ENCODE measurements around the gene RNF157. TPM values are rescaled to one million over a fixed set of nuclear protein-coding genes. Genes with fewer than 3 reads are reported as not detected.

The RNF157 gene
- total RNA-seq, 1 donor from 2014 or later, result 18.7 TPM

DNA sequence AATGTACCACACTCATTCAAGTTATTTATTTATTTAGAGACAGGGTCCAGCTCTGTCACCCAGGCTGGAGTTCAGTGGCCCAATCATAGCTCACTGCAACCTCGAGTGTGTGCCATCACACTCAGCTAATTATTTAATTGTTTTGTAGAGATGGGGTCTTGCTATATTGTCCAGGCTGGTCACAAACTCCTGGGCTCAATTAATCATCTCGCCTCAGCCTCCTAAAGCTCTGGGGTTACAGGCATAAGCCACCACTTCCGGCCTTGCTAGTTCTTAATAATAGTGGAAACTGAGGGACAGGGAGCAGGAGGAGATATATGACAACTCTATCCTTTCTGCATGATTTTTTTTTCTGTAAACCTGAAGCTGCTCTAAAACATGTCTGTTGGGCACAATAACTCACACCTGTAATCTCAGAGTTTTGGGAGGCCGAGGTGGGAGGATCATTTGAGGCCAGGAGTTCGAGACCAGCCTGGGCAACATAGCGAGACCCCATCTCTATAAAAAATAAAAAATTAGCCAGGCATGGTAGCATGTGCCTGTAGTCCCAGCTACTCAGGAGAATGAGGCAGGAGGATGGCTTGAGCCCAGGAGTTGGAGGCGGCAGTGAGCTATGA, 125.0 kb downstream of the RNF157 start:
- Mint-ChIP-seq H3K9me3 (ENCODE audit: unreplicated experiment) (no peaks in the 10 kb centered on the region), H3K27ac (ENCODE audit: unreplicated experiment) (no peak overlapping the region), H3K36me3 (ENCODE audit: low read depth, unreplicated experiment) (no peaks in the 10 kb centered on the region), H3K4me3 (ENCODE audit: unreplicated experiment) (no peak overlapping the region), H3K4me1 (ENCODE audit: unreplicated experiment) (no peaks in the 10 kb centered on the region), H3K27me3 (ENCODE audit: unreplicated experiment) (peaks cover 3% of the 10 kb centered on the region)
- TF ChIP-seq, protein P1, sequence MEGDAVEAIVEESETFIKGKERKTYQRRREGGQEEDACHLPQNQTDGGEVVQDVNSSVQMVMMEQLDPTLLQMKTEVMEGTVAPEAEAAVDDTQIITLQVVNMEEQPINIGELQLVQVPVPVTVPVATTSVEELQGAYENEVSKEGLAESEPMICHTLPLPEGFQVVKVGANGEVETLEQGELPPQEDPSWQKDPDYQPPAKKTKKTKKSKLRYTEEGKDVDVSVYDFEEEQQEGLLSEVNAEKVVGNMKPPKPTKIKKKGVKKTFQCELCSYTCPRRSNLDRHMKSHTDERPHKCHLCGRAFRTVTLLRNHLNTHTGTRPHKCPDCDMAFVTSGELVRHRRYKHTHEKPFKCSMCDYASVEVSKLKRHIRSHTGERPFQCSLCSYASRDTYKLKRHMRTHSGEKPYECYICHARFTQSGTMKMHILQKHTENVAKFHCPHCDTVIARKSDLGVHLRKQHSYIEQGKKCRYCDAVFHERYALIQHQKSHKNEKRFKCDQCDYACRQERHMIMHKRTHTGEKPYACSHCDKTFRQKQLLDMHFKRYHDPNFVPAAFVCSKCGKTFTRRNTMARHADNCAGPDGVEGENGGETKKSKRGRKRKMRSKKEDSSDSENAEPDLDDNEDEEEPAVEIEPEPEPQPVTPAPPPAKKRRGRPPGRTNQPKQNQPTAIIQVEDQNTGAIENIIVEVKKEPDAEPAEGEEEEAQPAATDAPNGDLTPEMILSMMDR (IDR thresholded peaks at IDR 0.05; ENCODE audit: unreplicated experiment), result no peak
- no peak for DNase-seq (ENCODE audit: low spot score)

DNA sequence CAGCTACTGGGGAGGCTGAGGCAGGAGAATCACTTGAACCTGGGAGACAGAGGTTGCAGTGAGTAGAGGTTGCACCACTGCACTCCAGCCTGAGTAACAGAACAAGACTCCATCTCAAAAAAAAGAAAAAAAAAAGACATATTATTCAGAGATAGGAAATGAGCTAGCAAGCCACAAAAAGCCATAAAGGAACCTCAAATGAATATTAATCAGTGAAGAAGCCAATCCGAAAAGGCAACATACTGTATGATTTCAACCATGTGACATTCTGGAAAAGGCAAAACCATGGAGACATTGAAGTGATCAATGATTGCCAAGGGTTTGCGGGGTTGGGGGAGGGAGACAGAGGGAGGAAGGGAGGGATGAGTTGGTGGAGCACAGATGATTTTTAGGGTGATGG, 128.3 kb downstream of the RNF157 start:
- H3K36me3 Mint-ChIP-seq (ENCODE audit: low read depth, unreplicated experiment), result no peaks in the 10 kb centered on the region
- TF ChIP-seq, protein P1 (IDR thresholded peaks at IDR 0.05; ENCODE audit: unreplicated experiment), result no peak
- H3K27ac Mint-ChIP-seq (ENCODE audit: unreplicated experiment), result no peak overlapping the region
- no peaks in the 10 kb centered on the region for H3K4me1 Mint-ChIP-seq (ENCODE audit: unreplicated experiment)
- H3K4me3 Mint-ChIP-seq (ENCODE audit: unreplicated experiment), result no peak overlapping the region
- peaks cover 1% of the 10 kb centered on the region for H3K27me3 Mint-ChIP-seq (ENCODE audit: unreplicated experiment)
- no peaks in the 10 kb centered on the region for H3K9me3 Mint-ChIP-seq (ENCODE audit: unreplicated experiment)
- no peak for DNase-seq (ENCODE audit: low spot score)

DNA sequence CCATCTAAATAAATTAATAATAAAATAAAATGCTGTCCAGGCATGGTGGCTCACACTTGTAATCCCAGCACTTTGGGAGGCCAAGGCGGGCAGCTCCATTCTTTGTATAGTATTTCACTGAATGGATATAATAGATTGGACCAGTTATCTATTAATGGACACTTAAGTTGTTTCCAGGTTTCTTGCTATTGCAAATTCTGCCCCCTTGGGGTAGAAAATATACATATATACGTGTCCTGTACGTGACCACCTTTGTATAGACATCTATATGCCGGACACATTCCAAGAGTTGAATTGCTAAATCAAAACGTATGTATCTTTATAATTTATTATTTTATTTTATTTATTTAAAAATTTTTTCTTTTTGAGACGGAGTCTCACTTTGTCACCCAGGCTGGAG, 132.8 kb downstream of the RNF157 start:
- H3K36me3 Mint-ChIP-seq (ENCODE audit: low read depth, unreplicated experiment), result peaks cover 4% of the 10 kb centered on the region
- no peak overlapping the region for H3K4me3 Mint-ChIP-seq (ENCODE audit: unreplicated experiment)
- no peak overlapping the region for H3K27ac Mint-ChIP-seq (ENCODE audit: unreplicated experiment)
- peaks cover 4% of the 10 kb centered on the region for H3K27me3 Mint-ChIP-seq (ENCODE audit: unreplicated experiment)
- TF ChIP-seq, protein P1 (IDR thresholded peaks at IDR 0.05; ENCODE audit: unreplicated experiment), result no peak
- peaks cover 10% of the 10 kb centered on the region for H3K4me1 Mint-ChIP-seq (ENCODE audit: unreplicated experiment)
- no peaks in the 10 kb centered on the region for H3K9me3 Mint-ChIP-seq (ENCODE audit: unreplicated experiment)
- no peak for DNase-seq (ENCODE audit: low spot score)

DNA sequence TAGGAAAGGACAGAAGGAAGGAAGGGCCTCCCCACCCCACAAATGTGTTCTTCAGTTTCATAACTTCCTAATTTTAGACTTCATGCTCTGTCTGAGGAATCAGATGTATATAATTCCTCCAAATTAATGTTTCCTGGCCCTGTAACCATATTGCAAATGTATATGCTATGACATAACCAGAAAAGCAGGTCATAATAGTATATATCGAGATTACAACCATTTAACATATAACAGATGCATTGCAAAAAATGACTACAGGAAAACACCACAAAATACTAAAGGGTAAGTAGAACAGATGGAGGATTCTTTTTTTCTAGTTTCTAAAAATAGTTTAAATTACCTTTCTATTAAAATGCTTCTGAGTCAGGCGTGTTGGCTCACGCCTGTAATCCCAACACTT, 133.6 kb downstream of the RNF157 start:
- H3K27ac Mint-ChIP-seq (ENCODE audit: unreplicated experiment), result no peak overlapping the region
- TF ChIP-seq, protein P1 (IDR thresholded peaks at IDR 0.05; ENCODE audit: unreplicated experiment), result no peak
- no peaks in the 10 kb centered on the region for H3K9me3 Mint-ChIP-seq (ENCODE audit: unreplicated experiment)
- H3K4me1 Mint-ChIP-seq (ENCODE audit: unreplicated experiment), result peaks cover 10% of the 10 kb centered on the region
- H3K36me3 Mint-ChIP-seq (ENCODE audit: low read depth, unreplicated experiment), result peaks cover 5% of the 10 kb centered on the region
- no peak for DNase-seq (ENCODE audit: low spot score)
- H3K27me3 Mint-ChIP-seq (ENCODE audit: unreplicated experiment), result peaks cover 4% of the 10 kb centered on the region
- no peak overlapping the region for H3K4me3 Mint-ChIP-seq (ENCODE audit: unreplicated experiment)

DNA sequence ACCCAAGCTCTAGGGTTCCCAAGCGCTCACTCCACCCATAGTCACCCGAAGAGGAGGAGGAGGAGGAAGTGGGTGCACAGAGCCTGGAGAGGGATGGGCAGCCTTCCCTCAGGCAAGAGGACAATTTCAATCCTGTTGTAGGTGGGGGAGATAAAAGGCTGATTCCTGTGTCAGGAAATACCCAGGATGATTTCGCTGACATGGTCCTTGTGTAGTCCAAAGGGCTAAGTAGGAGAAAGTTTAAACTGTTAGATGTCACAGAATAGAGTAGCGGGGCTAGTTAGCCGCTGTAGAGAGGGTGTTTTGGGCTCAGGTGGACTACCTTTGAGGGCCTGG, 135.4 kb downstream of the RNF157 start:
- no peak overlapping the region for H3K4me3 Mint-ChIP-seq (ENCODE audit: unreplicated experiment)
- no peaks in the 10 kb centered on the region for H3K9me3 Mint-ChIP-seq (ENCODE audit: unreplicated experiment)
- TF ChIP-seq, protein P1 (IDR thresholded peaks at IDR 0.05; ENCODE audit: unreplicated experiment), result no peak
- DNase-seq (ENCODE audit: low spot score), result no peak
- peaks cover 10% of the 10 kb centered on the region for H3K4me1 Mint-ChIP-seq (ENCODE audit: unreplicated experiment)
- no peak overlapping the region for H3K27ac Mint-ChIP-seq (ENCODE audit: unreplicated experiment)
- peaks cover 4% of the 10 kb centered on the region for H3K27me3 Mint-ChIP-seq (ENCODE audit: unreplicated experiment)
- peaks cover 11% of the 10 kb centered on the region for H3K36me3 Mint-ChIP-seq (ENCODE audit: low read depth, unreplicated experiment)

Data from endothelial cell (in vitro differentiated cells).